OCI-LY1 (cell line): ENCODE data around the gene SMARCC2.

Experiments used
- H2AFZ ChIP-seq: fragments of 200-600 bp; sonication (generic), shearing (Covaris generic); 2 replicates; pipeline ENCODE4 v1.6.0; 2014; ENCODE audit warnings: antibody characterized with exemption, mild to moderate bottlenecking, low read length
- H3F3A ChIP-seq: fragments of 200-600 bp; sonication (generic), shearing (Covaris generic); 2 replicates; pipeline ENCODE4 v1.6.0; 2014; ENCODE audit warnings: mild to moderate bottlenecking, antibody characterized with exemption, low read length, moderate library complexity; ENCODE audit not compliant: insufficient read depth
- H3K27ac ChIP-seq: fragments of 200-600 bp; sonication (generic); 2 replicates; pipeline ENCODE4 v1.5.1; 2014; ENCODE audit warnings: low read length, mixed run types, mild to moderate bottlenecking, low read depth; ENCODE audit not compliant: poor library complexity, severe bottlenecking
- H3K27me3 ChIP-seq: fragments of 200-600 bp; sonication (generic); 2 replicates; pipeline ENCODE4 v1.6.0; 2014; ENCODE audit warnings: antibody characterized with exemption, mild to moderate bottlenecking, low read length, moderate library complexity; ENCODE audit not compliant: insufficient read depth
- H3K36me3 ChIP-seq: fragments of 200-600 bp; sonication (generic); 2 replicates; pipeline ENCODE4 v1.6.1; 2014; ENCODE audit warnings: mild to moderate bottlenecking, antibody characterized with exemption, low read length, moderate library complexity, mixed read lengths; ENCODE audit not compliant: insufficient read depth
- H3K4me1 ChIP-seq: fragments of 200-600 bp; sonication (generic); 2 replicates; pipeline ENCODE4 v1.5.1; 2014; ENCODE audit warnings: mild to moderate bottlenecking, low read length, moderate library complexity; ENCODE audit not compliant: insufficient read depth, severe bottlenecking
- H3K4me2 ChIP-seq: fragments of 200-600 bp; sonication (generic), shearing (Covaris generic); 2 replicates; pipeline ENCODE4 v1.6.1; 2014; ENCODE audit warnings: low read length
- H3K4me3 ChIP-seq: fragments of 200-600 bp; sonication (generic); 2 replicates; pipeline ENCODE4 v1.5.1; 2014; ENCODE audit warnings: low read length, low read depth, mild to moderate bottlenecking, mixed read lengths; ENCODE audit not compliant: poor library complexity, severe bottlenecking
- H3K79me2 ChIP-seq: fragments of 200-600 bp; shearing (Covaris generic); 2 replicates; pipeline ENCODE4 v1.6.1; 2016; ENCODE audit warnings: mixed run types, low read length, mixed read lengths; ENCODE audit not compliant: insufficient read depth
- H3K9ac ChIP-seq: fragments of 200-600 bp; sonication (generic), shearing (Covaris generic); 2 replicates; pipeline ENCODE4 v1.6.1; 2014; ENCODE audit warnings: mild to moderate bottlenecking, low read length, mixed read lengths
- H3K9me2 ChIP-seq: fragments of 200-600 bp; sonication (generic), shearing (Covaris generic); 2 replicates; pipeline ENCODE4 v1.6.1; 2014; ENCODE audit warnings: low read depth, mild to moderate bottlenecking, low read length, mixed read lengths
- H3K9me3 ChIP-seq: fragments of 200-600 bp; shearing (Covaris generic); 2 replicates; pipeline ENCODE4 v1.6.1; 2014; ENCODE audit warnings: low read length, mixed read lengths
- H4K20me1 ChIP-seq: fragments of 200-600 bp; sonication (generic), shearing (Covaris generic); 2 replicates; pipeline ENCODE4 v1.6.0; 2016; ENCODE audit warnings: mild to moderate bottlenecking, low read length; ENCODE audit not compliant: insufficient read depth
- CTCF ChIP-seq: fragments of 200-600 bp; sonication (generic), shearing (Covaris generic); IDR thresholded peaks from 2 replicates; pipeline ENCODE4 v1.5.1; 2017; ENCODE audit warnings: mild to moderate bottlenecking, antibody characterized with exemption, low read length, moderate library complexity, mixed read lengths
- EZH2 ChIP-seq: fragments of 200-600 bp; sonication (generic), shearing (Covaris generic); IDR thresholded peaks from 2 replicates; pipeline ENCODE4 v1.8.0; 2017; ENCODE audit warnings: borderline replicate concordance, mixed run types, mild to moderate bottlenecking, antibody characterized with exemption, low read length, moderate library complexity, mixed read lengths

The SMARCC2 gene

GRCh38 chr12:56126732-56127239 lies 62.5 kb downstream of the SMARCC2 start:
- no peak for TF ChIP-seq EZH2
- TF ChIP-seq CTCF: no peak
- H3K4me2 ChIP-seq: peak overlapping the region; percentile 67
- peak overlapping the region; percentile 51 for H3K4me3 ChIP-seq
- H3K4me1 ChIP-seq: peaks cover 42% of the 10 kb centered on the region
- H3K9ac ChIP-seq: peak overlapping the region; percentile 52; the same call in 1 of the 2 replicates
- H4K20me1 ChIP-seq: no peaks in the 10 kb centered on the region
- peak overlapping the region; percentile 92 for H3K27ac ChIP-seq
- no peaks in the 10 kb centered on the region for H3K79me2 ChIP-seq
- H2AFZ ChIP-seq: no peak overlapping the region
- peaks cover 11% of the 10 kb centered on the region for H3F3A ChIP-seq
- H3K27me3 ChIP-seq: no peaks in the 10 kb centered on the region
- no peaks in the 10 kb centered on the region for H3K9me3 ChIP-seq
- peaks cover 20% of the 10 kb centered on the region for H3K36me3 ChIP-seq
- H3K9me2 ChIP-seq: no peaks in the 10 kb centered on the region

GRCh38 chr12:56124133-56124532 lies 65.2 kb downstream of the SMARCC2 start:
- no peaks in the 10 kb centered on the region for H3K79me2 ChIP-seq
- no peak overlapping the region for H3K4me2 ChIP-seq
- peaks cover 11% of the 10 kb centered on the region for H3F3A ChIP-seq
- H3K9me3 ChIP-seq: no peaks in the 10 kb centered on the region
- no peak overlapping the region for H2AFZ ChIP-seq
- H3K36me3 ChIP-seq: peaks cover 12% of the 10 kb centered on the region; the same call in 1 of the 2 replicates
- no peaks in the 10 kb centered on the region for H4K20me1 ChIP-seq
- no peak overlapping the region; the same call in 1 of the 2 replicates for H3K9ac ChIP-seq
- no peaks in the 10 kb centered on the region for H3K9me2 ChIP-seq
- peaks cover 45% of the 10 kb centered on the region for H3K4me1 ChIP-seq
- H3K27me3 ChIP-seq: no peaks in the 10 kb centered on the region
- H3K27ac ChIP-seq: no peak overlapping the region
- H3K4me3 ChIP-seq: no peak overlapping the region
- TF ChIP-seq CTCF: no peak
- no peak for TF ChIP-seq EZH2

GRCh38 chr12:56122637-56123036 lies 66.6 kb downstream of the SMARCC2 start:
- Histone ChIP-seq H3K9ac (no peak overlapping the region), H2AFZ (no peak overlapping the region), H3F3A (peaks cover 11% of the 10 kb centered on the region), H3K4me3 (no peak overlapping the region), H3K27me3 (no peaks in the 10 kb centered on the region), H3K9me2 (no peaks in the 10 kb centered on the region), H4K20me1 (no peaks in the 10 kb centered on the region), H3K27ac (no peak overlapping the region), H3K36me3 (peaks cover 14% of the 10 kb centered on the region; the same call in 1 of the 2 replicates), H3K4me1 (peaks cover 51% of the 10 kb centered on the region), H3K79me2 (no peaks in the 10 kb centered on the region), H3K4me2 (no peak overlapping the region), H3K9me3 (no peaks in the 10 kb centered on the region)
- TF ChIP-seq EZH2 (no peak), CTCF (no peak)
